Measurements from ENCODE around the gene ZCCHC2. TPM values are rescaled to one million over a fixed set of nuclear protein-coding genes. Genes with fewer than 3 reads are reported as not detected.

ZCCHC2 gene
- polyA plus RNA-seq, 2 donors = 3.0 to 3.5 TPM

DNA sequence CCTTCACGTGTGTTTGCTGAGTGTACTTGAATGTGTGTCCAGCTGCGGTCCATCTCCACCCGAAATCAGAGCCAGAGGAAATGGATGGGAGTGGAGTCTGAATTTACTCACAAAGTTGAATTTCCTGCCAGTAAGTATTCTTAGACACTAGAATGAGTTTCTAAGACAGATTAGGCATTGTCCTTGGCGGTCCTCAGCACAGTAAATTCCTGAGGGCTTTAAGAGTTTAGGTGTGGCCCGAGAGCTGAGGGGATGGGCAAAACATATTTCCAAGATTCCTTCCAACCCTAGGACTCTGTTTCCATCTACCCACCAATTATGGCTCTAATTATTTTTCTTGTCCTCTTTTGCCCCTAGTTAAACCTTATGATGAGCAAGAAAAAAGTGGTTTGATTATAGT lies 102.2 kb downstream of the ZCCHC2 start:
- no peaks in the 10 kb centered on the region for H3K27me3 ChIP-seq (ENCODE audit: control insufficient read depth in 1 of 2, insufficient read depth in 2 of 2, low read length in 2 of 2)
- H3K36me3 ChIP-seq (ENCODE audit: control insufficient read depth in 2 of 2, insufficient read depth in 2 of 2, low read length in 1 of 2) = no peaks in the 10 kb centered on the region
- H3K9me3 ChIP-seq (ENCODE audit: control insufficient read depth in 2 of 2, insufficient read depth in 1 of 2, low read depth in 1 of 2, low read length in 1 of 2) = no peaks in the 10 kb centered on the region
- H3K27ac ChIP-seq (ENCODE audit: low read depth in 2 of 2, low read length in 1 of 2) = no peak overlapping the region
- H3K4me3 ChIP-seq (ENCODE audit: low read depth in 1 of 2, low read length in 2 of 2) = no peak overlapping the region
- WGBS, 2 donors = 38 to 52% methylated on average over 5 of the region's 5 CpGs
- no peaks in the 10 kb centered on the region for H3K4me1 ChIP-seq (ENCODE audit: control insufficient read depth in 2 of 2, insufficient read depth in 2 of 2, low read length in 1 of 2)

Other genes with a start within 250 kb of the ZCCHC2 start
- gene TNFRSF11A, start 197.7 kb upstream of the ZCCHC2 start, polyA plus RNA-seq = 1 to 10 TPM; 1.2 to 2.2 TPM
- gene PHLPP1, start 192.5 kb downstream of the ZCCHC2 start, polyA plus RNA-seq = 1 to 10 TPM; 4.3 to 4.5 TPM

Measured in esophagus (tissue), 2 donors.